ENCODE measurements around the gene SMTN.

The SMTN gene

DNA sequence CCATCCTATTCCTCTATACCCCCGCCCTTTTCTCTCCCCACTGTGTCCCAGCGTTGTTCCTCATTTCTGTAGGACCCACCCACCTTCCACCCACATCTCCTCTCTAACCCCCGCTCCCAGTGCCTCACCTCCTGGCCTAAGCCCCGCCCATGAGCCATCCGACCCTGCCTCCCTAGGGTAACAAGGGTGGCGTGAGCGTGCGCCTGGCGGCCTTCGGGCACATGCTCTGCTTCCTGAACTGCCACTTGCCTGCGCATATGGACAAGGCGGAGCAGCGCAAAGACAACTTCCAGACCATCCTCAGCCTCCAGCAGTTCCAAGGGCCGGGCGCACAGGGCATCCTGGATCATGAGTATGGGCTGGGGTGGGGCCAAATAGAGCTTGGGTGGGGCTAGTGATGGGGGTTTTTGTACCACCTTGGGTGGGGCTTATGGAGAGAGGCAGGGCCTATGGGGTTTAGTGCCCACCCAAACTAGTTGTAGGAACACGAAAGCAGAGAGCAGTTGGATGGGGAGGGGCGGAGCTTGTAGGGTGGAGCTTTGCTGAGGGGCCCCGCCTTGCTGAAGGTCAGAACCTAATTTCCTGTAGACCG is 46.2 kb downstream of the SMTN start:
- no peak for DNase-seq (ENCODE audit: low read depth)

DNA sequence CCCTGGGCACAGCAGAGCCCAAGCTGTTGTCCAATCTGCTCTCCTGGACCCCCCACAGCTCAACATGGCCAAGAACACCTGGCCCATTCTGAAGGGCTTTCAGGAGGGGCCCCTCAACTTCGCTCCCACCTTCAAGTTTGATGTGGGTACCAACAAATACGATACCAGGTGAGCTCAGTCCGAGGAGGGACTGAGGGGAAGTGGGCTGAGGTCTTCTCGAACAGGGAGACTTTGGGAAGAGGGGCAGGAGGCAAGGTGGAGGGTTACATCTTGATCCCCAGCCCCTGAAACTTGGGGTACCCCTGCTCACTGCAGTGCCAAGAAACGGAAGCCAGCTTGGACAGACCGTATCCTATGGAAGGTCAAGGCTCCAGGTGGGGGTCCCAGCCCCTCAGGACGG is 47.0 kb downstream of the SMTN start:
- no peak for DNase-seq (ENCODE audit: low read depth)

DNA sequence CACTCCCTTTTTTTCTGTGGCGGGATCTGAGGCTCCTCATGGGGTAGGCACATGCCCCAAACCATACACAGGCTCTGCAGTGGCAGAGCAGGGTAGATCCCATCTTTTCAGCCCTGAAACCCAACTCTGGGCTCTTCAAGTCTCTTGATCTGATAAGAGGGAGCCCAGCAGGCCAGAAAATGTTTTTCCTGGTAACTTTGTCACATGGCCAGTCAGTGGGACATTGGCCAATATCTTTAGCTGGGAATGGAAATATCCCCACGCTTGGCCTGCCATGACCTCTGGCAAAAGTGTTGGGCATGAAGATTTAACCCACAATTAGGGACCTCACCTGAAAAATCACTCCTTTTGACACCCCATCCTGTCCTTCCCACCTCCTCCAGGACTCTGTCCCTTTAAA is 49.8 kb downstream of the SMTN start:
- no peak for DNase-seq (ENCODE audit: low read depth)

DNA sequence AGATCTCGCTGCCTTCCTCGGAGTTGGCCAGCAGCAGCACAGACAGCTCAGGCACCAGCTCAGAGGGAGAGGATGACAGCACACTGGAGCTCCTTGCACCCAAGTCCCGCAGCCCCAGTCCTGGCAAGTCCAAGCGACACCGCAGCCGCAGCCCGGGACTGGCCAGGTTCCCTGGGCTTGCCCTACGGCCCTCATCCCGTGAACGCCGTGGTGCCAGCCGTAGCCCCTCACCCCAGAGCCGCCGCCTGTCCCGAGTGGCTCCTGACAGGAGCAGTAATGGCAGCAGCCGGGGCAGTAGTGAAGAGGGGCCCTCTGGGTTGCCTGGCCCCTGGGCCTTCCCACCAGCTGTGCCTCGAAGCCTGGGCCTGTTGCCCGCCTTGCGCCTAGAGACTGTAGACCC is 52.8 kb downstream of the SMTN start:
- DNase-seq (ENCODE audit: low read depth) = no peak

DNA sequence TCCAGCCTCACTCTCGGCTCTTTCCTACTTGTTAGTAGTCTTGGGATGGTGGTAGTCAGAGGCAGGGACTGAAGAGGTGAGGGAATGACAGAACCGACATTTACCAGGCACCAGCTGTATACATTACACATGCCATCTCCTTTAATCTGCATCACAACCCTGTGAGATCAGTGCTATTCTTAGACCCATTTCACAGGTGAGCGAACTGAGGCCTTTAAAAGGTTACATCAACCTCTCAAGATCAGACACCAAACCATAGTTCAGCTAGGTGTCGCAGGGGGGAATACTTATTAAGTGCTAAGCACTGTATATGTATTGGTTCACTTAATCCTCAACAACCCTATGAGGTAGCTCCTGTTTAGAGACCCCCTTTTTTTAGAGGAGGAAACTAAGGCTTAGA is 53.6 kb downstream of the SMTN start:
- no peak for DNase-seq (ENCODE audit: low read depth)

DNA sequence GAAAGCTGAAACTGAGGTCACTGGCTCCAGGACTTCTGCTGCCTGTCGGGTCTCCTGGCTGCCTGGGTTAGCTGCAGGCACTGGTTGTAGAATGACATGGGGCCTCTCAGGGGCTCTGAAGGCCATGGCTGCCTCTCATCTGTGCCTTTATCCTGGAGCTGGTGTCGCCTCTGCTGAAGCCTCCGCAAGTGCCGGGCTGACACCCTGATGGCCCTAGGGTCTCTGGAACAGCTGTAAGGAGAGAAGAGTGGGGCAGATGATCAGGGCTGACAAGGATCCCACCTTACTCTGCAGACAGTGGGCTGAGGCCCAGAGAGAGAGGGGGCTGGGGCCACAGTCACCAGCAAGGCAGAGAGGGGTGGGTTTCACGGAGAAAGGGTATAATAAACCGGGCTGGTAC is 54.6 kb downstream of the SMTN start:
- DNase-seq (ENCODE audit: low read depth) = no peak

DNA sequence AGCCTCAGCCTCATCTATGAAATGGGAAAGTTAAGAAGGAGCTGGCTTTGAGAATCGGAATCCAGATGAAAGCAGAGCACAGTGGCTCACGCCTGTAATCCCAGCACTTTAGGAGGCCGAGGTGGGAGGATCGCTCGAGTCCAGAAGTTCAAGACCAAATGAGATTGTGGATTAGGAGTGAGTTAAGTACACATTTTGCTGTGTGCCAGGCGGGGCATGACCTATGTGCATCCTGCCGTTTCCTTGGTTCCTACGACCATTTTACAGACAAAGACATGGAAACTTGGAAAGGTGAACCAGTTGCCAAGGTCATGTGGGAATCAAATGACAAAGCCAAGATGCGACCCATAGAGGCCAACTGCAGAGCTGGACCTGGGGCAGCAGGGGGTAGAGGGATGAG is 55.0 kb downstream of the SMTN start:
- DNase-seq (ENCODE audit: low read depth) = no peak

DNA sequence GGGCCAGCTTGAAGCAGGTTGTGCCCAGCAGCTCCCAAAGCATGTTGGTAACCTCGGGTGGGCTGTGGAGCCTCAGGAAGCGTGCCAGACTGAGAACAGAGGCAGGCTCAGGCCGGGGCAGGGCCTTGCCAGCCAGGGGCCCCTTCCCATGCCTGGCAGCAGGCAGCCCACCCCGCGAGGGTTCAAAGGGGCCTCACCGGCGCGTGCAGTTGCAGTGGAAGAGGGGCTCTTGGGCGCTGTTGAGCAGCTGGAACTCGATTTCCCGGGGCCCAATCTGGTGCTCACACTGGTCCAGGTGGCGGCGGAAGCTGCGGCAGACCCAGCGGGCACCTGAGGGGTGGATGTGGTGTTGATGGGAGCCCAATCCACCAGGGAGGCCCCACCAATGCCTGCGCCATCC is 55.6 kb downstream of the SMTN start:
- no peak for DNase-seq (ENCODE audit: low read depth)

DNA sequence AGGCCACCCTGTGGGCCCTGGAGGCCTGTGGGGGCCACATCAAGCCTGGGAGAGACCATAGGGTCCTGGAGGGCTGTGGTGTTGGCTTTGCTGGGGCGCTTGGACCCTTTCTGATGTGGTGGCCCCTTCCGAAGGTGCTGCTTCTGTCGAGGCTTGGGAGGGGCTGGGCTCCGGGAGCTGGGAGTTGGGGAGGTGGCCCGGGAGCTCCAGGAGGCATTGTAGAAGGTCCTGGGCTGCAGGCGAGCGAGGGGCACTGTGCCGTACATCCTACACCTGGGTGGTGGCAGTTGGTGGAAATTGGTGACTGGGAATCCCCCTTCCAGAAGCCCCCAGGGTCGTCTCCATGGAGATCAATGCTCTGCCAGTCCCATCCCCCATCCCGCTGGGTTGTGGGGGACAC is 56.6 kb downstream of the SMTN start:
- no peak for DNase-seq (ENCODE audit: low read depth)

DNA sequence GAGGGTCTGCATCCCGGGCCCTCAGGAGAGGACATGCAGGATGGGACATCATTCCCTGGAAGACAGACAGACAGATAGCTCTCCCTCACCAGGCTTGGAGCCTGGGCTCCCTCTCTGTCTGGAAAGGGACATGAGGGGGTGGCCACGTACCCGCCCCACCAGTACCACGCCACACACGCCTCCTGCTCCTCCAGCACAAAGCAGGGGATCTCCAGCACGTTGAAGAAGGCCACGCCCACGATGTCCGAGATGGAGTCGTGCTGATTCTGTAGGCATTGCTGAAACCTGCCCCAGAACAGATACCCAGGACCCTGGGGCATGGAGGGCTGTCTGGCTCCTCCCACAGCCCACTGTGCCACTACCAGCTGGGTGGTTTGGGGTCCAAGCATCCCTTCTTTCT is 57.0 kb downstream of the SMTN start:
- no peak for DNase-seq (ENCODE audit: low read depth)

DNA sequence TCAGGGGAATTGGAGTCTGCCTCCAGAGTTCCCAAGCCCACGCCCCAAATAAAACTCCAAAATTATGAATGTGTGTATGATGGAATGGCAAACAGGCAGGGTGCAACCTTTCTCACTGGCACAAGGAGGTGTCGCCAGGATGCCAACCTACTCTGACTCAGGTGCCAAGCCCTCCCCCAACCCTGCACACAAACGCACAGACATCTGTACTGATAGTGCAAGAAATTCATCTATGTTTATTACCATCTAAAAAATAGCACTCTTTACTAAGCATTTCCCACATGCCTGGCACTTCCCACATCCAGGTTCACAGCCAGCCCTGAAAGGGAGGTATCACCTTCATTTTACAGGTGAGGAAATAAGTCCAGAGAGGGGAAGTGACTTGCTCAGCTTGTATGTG is 57.9 kb downstream of the SMTN start:
- no peak for DNase-seq (ENCODE audit: low read depth)

DNA sequence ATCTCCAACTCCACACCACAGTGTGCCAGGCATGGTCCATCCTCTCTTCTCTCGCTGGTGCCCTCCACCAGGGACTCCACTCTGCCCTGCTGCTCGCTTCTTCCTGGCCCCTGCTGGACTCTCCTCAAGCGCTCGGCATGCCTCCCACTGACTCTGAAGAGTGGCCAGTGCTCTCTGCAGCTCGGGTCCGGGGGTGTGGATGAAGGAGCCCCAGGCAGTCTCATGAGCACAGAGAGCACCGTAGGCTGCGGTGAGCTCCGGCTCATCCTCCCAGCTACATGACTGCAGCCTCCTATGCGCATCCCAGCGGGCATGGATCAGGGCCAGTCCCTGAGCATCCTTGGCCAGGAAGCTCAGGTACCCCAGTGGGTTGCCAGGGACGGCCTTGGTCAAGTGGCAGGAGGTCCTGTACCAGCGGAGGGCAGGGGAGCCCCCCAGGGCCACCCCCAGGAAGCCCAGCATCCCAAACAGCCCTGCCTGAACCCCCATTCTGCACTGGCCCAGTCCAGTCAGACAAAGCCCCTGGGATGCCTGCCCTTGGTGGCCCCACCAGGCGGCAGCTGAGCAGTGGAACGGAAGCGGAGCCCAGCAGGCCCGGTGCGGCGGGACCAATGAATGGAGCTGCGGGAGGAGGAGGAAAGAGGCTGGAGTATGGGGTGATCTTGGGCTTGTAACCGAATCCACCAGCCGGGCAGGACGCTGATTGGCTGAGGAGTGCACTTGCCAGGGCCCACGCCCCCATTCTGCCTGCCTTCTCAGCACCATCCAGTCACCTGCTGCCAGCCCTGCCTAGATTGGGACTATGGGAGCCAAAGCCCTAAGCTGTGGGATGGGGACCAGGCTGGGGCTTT is 59.0 kb downstream of the SMTN start, which contains the start of gene PLA2G3:
PLA2G3 (minus strand) TSS at position 643 of the 851 bp plus-strand sequence; CDS start at position 489, 154 bp downstream.
- DNase-seq (ENCODE audit: low read depth) = no peak

DNA sequence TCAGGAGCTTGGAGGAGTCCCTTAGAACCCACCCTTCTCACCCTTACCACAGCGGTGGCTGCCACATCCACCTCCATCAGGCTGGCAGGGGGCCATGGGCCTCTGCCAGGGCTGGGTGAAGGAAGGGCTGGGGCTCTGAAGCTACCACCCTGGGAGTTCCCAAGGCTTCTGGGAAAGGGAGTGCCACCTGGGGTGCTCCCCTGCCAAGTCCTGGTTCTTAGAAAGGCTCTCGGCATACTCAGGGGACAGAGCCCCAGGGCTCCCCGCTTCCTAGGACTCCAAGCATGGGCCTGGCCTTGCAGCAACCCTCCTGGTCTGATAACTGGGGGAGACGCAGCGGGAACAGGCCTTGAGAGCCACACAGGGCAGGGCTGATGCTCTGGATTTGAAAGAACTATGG is 59.6 kb downstream of the SMTN start:
- no peak for DNase-seq (ENCODE audit: low read depth)

DNA sequence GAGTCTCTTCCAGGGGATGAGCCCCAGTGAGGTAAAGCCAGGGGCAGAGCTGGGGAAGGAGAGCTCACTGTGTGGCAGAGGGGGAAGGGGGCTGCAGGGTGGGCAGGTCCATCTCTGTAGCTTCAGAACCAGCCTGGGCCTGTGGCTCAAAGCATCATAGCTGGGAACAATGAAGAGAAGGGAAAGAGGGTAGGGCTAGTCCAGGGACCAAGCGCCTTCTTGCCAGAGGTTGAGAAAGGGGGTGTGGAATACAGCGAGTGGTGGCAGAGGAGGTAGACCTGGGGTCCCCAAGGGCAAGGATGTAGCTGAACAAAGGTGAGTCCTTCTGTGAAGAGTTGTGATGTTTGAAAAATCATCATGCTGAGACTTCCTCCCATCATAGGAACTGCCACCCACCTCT is 60.4 kb downstream of the SMTN start:
- DNase-seq (ENCODE audit: low read depth) = no peak

DNA sequence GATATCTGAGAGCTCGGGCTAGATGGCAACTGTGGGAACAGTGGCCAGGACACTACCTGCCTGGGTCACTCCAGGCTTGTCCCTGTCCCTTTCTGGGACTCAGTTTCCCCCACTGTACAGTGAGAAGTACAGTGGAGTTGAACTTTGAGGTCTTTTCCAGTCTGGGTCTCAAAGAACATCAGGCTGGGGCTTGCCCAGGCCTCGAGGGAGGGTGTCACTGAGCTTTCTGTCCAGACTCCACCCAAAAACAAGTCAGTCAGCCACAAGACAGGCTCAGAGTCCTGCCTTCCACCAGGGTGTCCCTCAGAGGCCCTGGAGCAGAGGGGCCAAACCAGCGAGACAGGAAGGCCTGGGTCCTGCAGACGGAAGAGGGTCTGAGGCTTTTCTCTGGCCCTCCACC is 61.2 kb downstream of the SMTN start:
- DNase-seq (ENCODE audit: low read depth) = no peak

DNA sequence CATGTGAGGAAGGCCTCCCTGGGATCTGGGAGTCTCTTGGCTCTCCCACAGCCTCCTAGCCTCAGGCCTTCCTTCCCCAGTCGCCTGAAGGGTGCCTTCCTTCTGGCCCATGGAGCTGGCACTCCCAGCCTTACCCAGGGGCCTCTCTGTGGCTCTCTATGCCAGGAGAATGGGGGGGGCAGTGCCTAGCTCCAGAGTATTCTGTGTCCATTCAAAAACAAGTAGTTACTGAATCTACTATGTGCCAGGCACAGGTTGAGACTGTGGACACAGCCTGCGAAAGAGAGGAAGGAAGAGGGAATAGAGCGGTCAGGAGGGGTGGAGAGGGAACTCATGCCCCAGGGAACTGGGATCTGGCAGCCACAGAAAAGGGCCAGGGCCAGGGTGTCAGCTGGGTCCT is 61.9 kb downstream of the SMTN start:
- no peak for DNase-seq (ENCODE audit: low read depth)

DNA sequence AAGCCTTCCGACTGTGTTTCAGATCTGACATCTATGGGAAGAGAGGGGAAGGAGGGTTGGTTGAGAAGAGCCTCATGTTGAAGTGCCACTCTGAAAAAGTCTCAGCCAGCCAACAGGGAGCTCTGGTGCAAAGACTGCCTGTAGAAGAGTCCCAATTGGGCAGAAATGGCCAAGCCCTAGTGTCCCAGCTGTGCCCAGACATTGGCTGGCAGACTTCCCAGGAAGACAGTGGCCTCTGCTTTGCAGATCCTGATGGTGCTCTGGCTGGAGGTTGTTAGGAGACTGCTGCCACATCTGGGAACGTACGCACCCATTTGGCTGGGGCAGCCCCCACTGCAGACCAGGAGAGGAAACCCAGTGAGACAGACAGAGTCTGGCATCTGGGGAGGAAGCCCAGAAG is 62.4 kb downstream of the SMTN start:
- DNase-seq (ENCODE audit: low read depth) = no peak

DNA sequence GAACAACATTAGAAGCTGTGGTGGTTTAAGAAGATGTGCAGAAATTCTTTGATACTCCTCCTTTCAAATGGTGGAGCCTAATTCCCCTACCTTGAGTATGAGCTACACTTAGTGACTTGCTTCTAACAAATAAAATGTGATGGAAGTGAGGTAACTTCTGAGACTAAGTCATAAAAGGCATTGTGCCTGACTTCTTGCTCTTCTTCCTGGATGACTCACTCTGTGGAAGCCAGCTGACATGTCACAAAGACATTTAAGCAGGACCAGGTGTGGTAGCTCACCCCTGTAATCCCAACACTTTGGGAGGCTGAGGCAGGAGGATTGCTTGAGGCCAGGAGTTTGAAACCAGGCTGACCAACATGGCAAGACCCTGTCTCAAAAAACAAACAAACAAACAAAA is 63.1 kb downstream of the SMTN start:
- DNase-seq (ENCODE audit: low read depth) = no peak

DNA sequence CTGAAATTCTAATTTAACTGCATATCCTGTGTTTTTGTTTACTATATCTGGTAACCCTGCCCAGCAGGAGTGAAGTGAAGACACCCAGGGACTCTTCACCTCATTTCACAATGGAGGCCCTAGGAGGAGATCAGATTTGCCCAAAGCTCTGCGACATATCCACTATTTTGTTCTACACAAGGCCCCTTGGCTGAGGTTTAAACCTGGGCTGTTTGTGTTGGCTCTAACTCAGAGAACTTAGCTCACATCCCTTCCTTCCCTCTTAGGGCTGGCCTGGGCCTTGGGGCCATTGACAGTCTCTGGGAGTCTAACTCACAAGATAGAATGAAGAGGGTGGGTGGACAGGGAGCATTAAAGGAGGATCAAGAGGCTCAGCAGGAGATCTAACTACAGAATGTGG is 67.4 kb downstream of the SMTN start:
- DNase-seq (ENCODE audit: low read depth) = no peak

DNA sequence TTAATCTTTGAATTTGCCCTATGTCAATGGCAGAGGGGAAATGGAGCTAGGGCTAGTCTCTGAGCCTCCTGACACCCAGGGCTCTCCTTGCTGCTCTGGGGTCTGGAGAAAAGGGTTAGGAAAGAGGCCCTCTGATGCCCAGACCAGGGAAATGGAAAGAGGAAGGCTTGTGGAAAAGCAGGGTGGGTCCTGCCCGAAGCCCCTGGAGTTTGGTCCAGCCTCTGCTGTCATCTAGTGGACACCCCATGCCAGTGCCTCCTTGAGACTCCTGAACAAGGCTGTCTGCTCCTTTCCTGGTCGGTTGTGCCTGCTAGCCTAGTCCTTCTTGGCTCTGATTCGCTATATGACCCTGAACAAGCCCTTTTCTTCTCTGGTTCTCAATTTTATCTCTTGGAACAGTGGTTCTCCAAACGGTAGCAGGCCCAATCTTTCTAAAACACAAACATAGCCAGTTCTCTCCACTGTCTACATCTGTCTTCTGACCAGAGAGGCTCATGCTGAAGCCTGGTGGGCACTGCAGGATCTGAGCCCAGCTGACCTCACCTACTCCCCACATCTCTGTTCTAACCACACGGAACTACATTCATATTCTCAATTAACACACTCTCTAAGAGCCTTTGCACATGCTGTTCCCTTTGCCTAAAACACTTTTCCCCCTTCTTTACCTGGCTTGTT is 68.0 kb downstream of the SMTN start:
- no peak for DNase-seq (ENCODE audit: low read depth)

DNA sequence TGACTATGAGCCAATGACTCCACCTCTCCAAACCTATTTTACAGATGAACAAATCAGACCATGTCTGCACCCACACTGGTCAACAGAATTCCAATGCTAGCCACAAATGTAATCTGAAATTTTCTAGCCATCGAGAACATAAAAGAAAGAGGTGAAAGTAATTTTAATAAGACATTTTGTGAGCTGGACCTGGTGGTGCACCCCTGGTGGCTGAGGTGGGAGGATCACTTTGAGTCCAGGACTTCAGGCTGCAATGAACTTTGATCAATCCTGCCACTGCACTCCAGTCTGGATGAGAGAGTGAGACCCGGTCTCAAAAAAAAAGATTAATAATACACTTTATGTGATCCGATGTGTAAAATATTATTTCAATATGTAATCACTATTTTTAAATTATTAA is 69.5 kb downstream of the SMTN start:
- no peak for DNase-seq (ENCODE audit: low read depth)

DNA sequence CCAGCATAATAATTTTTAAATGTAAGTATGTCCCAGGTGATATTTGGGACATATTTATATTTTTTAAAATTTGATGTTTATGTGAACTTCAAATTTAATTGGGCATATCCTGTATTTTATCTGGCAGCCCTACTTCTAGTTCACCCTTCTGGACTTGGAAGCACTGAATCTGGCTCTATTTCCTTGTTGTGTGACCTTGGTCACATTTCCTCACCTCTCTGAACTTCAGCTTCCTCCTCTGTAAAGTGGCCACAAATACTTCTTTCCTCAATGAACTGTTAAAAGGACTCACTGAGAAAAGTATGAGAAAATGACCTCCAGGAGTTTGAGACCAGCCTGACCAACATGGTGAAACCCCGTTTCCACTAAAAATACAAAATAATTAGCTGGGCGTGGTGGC is 70.8 kb downstream of the SMTN start:
- DNase-seq (ENCODE audit: low read depth) = no peak

DNA sequence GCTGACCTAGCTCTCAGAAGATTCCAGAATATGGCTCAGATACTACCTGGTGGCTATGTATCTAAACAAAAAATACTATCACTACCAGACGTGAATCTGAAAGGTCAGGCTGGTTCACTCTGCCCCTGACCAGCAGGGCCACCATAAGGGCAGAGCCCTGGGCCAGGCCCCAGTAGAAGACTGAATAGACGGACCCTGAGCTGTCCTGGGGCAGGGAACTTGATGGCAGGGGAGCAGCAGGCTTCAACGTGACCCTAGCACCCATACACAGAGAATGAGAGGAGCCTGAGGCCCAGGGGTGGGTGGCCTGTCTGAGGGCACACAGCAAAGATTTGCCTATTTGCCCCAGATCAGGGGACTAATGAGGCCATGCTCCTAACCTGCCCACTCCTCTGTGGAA is 72.2 kb downstream of the SMTN start:
- DNase-seq (ENCODE audit: low read depth) = no peak

Measured in stimulated activated CD8-positive, alpha-beta memory T cell treated with anti-CD3 and anti-CD28 coated beads, Interleukin-15, amount 100 ng/mL, for 1 hour (primary cell).